ENCODE data around the gene FAM168A. TPM values are rescaled to one million over a fixed set of nuclear protein-coding genes. Genes with fewer than 3 reads are reported as not detected.
A peak's percentile ranks its signal among the peaks of the same experiment; 100 is the strongest.

Gene FAM168A
- total and polyA plus RNA-seq, 10 donors: 2.7 to 33.2 (median 22.7) TPM

DNA sequence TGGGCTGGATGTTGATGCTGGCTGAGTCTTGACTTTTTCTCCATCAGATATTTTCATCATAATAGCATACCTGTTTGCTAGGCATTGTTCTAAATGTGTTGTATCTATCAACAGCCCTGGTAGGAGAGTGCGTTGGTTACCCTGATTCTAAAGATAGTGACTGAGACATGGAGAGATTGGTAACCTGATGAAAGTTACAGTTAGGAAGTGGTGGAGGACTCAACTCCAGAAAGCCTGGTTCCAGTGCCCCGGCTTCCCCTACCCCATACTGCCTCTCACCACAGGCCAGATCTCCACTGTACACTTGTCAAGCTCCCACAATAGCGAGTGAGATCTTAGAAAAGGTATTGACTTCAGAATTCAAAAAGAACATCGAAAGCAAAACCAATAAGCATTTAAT lies 244.5 kb downstream of the FAM168A start:
- Histone ChIP-seq H3K4me1 (peaks cover 0 to 23% (median 12%) of the 10 kb centered on the region in 6 donors), H3K27me3 (replicated peaks in 1 of 7) (no peaks in the 10 kb centered on the region), H3K9me3 (no peaks in the 10 kb centered on the region), H3K27ac (no peak overlapping the region), H3K4me3 (no peak overlapping the region), H3K36me3 (peaks cover 0 to 56% (median 0%) of the 10 kb centered on the region in 6 donors)
- intact Hi-C loops (cut with DNase I; ENCODE audit: low total_unique reads): loop anchor here (5.0 to 10.0 kb wide), 2 partner anchors 39 to 311 kb away; no protein-coding TSS in a partner anchor
- TF ChIP-seq, protein P1, sequence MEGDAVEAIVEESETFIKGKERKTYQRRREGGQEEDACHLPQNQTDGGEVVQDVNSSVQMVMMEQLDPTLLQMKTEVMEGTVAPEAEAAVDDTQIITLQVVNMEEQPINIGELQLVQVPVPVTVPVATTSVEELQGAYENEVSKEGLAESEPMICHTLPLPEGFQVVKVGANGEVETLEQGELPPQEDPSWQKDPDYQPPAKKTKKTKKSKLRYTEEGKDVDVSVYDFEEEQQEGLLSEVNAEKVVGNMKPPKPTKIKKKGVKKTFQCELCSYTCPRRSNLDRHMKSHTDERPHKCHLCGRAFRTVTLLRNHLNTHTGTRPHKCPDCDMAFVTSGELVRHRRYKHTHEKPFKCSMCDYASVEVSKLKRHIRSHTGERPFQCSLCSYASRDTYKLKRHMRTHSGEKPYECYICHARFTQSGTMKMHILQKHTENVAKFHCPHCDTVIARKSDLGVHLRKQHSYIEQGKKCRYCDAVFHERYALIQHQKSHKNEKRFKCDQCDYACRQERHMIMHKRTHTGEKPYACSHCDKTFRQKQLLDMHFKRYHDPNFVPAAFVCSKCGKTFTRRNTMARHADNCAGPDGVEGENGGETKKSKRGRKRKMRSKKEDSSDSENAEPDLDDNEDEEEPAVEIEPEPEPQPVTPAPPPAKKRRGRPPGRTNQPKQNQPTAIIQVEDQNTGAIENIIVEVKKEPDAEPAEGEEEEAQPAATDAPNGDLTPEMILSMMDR (IDR thresholded peaks at IDR 0.05 in 8 of 11, conservative IDR thresholded peaks at IDR 0.05 in 3 of 11): no peak
- no peak for TF ChIP-seq POLR2AphosphoS5 (IDR thresholded peaks at IDR 0.05)
- no peak for TF ChIP-seq POLR2A (IDR thresholded peaks at IDR 0.05)
- DNase-seq: no peak
- 78 to 86% (median 82%) methylated on average over 4 of the region's 4 CpGs for WGBS, 5 donors

- TF ChIP-seq POLR2A (IDR thresholded peaks at IDR 0.05): no peak
- TF ChIP-seq POLR2AphosphoS5 (IDR thresholded peaks at IDR 0.05): peak in 1 of 3 donors; percentile 53
- TF ChIP-seq, protein P1 (IDR thresholded peaks at IDR 0.05 in 8 of 11, conservative IDR thresholded peaks at IDR 0.05 in 3 of 11): peak; percentile 89 to 97 (median 93)
- intact Hi-C loops (cut with DNase I; ENCODE audit: low total_unique reads): loop anchor here (5.0 to 10.0 kb wide), 2 partner anchors 41 to 314 kb away; no protein-coding TSS in a partner anchor
- H3K9me3 ChIP-seq: no peaks in the 10 kb centered on the region
- H3K4me3 ChIP-seq: no peak overlapping the region
- 27 to 35% (median 33%) methylated on average over 16 of the region's 16 CpGs for WGBS, 5 donors
- peaks cover 0 to 23% (median 12%) of the 10 kb centered on the region in 6 donors for H3K4me1 ChIP-seq
- peaks cover 0 to 43% (median 0%) of the 10 kb centered on the region in 6 donors for H3K36me3 ChIP-seq
- H3K27me3 ChIP-seq (replicated peaks in 1 of 7): no peaks in the 10 kb centered on the region
- DNase-seq: peak; percentile 88
- H3K27ac ChIP-seq: peak overlapping the region in 1 of 8 donors; percentile 21
Observed at GRCh38 chr11:73350908-73351636, 246.8 kb downstream of the FAM168A start.

Small RNA genes lying within 50 kb of the gene (small RNA-seq; reads per million reads assigned to genes)
- gene AP000763.2: 0 reads per million in 4 donors
- 0 reads per million in 4 donors for gene HMGN2P38

Other genes with a start within 250 kb of the FAM168A start
- 10 to 100 TPM; 28.1 to 79.8 (median 41.3) TPM for gene RELT, start 221.7 kb downstream of the FAM168A start, total RNA-seq
- 10 to 100 TPM; 13.5 to 28.2 (median 21.7) TPM for gene RELT, start 221.7 kb downstream of the FAM168A start, polyA plus RNA-seq
- 10 to 100 TPM in 3 of 7 donors, 1 to 10 TPM in 4; 2.0 to 12.3 (median 8.1) TPM for gene PLEKHB1, start 48.5 kb upstream of the FAM168A start, total RNA-seq
- gene PLEKHB1, start 48.5 kb upstream of the FAM168A start, polyA plus RNA-seq: 1 to 10 TPM; 3.6 to 8.3 (median 3.7) TPM
- gene RAB6A, start 163.0 kb upstream of the FAM168A start, total RNA-seq: 100 to 1,000 TPM in 3 of 7 donors, 10 to 100 TPM in 4; 94.9 to 144 (median 99.8) TPM
- gene RAB6A, start 163.0 kb upstream of the FAM168A start, polyA plus RNA-seq: 10 to 100 TPM; 25.7 to 55.3 (median 36.9) TPM
- gene MRPL48, start 189.8 kb upstream of the FAM168A start, total RNA-seq: 10 to 100 TPM; 10.7 to 27.3 (median 24.3) TPM
- gene MRPL48, start 189.8 kb upstream of the FAM168A start, polyA plus RNA-seq: 10 to 100 TPM; 31.8 to 46.6 (median 41.9) TPM

Data from spleen (tissue), 11 donors.